Esophagus muscularis mucosa (tissue), 4 donors: ENCODE results near the gene CKLF. TPM values are rescaled to one million over a fixed set of nuclear protein-coding genes. Genes with fewer than 3 reads are reported as not detected.

Source experiments
- DNase-seq: peaks from one replicate; pipeline ENCODE4 v3.0.0-alpha.2; 2017; ENCODE audit errors: extremely low spot score
- H3K27ac ChIP-seq, 4 donors: fragments of 200-600 bp; sonication (generic); replicated peaks in 1 of 4; 1 replicate in 3 of 4; 2 replicates in 1 of 4; pipeline ENCODE4 v1.5.1; 2016 to 2019; ENCODE audit warnings: mild to moderate bottlenecking in 1 of 4
- H3K27me3 ChIP-seq, 4 donors: fragments of 200-600 bp; sonication (generic); one replicate each; pipeline versions ENCODE4 v1.5.1 to v1.6.0; 2016 to 2019
- H3K36me3 ChIP-seq, 4 donors: fragments of 200-600 bp; sonication (generic); one replicate each; pipeline ENCODE4 v1.5.1; 2016 to 2019
- H3K4me1 ChIP-seq, 4 donors: fragments of 200-600 bp; sonication (generic); one replicate each; pipeline ENCODE4 v1.5.1; 2016 to 2019
- H3K4me3 ChIP-seq, 4 donors: fragments of 200-600 bp; sonication (generic); 1 replicate in 2 of 4; 2 replicates in 2 of 4; pipeline ENCODE4 v1.5.1; 2016 to 2019; ENCODE audit warnings: mild to moderate bottlenecking in 4 of 4, moderate library complexity in 1 of 4
- H3K9me3 ChIP-seq, 4 donors: fragments of 200-600 bp; sonication (generic); 1 replicate in 3 of 4; 2 replicates in 1 of 4; pipeline ENCODE4 v1.5.1; 2016 to 2019
- EP300 ChIP-seq: sonication (generic); formaldehyde crosslinking; IDR thresholded peaks from one replicate; pipeline ENCODE4 v1.6.1; 2017; ENCODE audit warnings: antibody characterized with exemption
- POLR2A ChIP-seq: fragments of 450-650 bp; IDR thresholded peaks from one replicate; pipeline ENCODE4 v1.6.1; 2017; ENCODE audit warnings: antibody characterized with exemption, moderate library complexity, mild to moderate bottlenecking, low read depth
- POLR2AphosphoS5 ChIP-seq, 2 donors: sonication (generic); formaldehyde crosslinking; IDR thresholded peaks; one replicate each; pipeline ENCODE4 v1.6.1; 2017; ENCODE audit warnings: antibody characterized with exemption in 2 of 2
- WGBS: methylation state at CpG from one replicate; pipeline ENCODE4 v1.1.5; 2018; 5-methylcytosine and 5-hydroxymethylcytosine counted together
- intact Hi-C: fragments of 100-400 bp; cut with DNase I; formaldehyde crosslinking; loops from one replicate; pipeline ENCODE4 v1.15.1; 2023
- total RNA-seq, 4 donors: library from RNA; depleted of rRNA; stranded (reverse); fragments of >200 nt; gene quantifications; one replicate each; pipeline versions ENCODE4 v1.1.0 to v1.2.1, GENCODE V29; 2016
- TF ChIP-seq, protein P1 (sequence below), 3 experiments: fragments of 200-600 bp in 2 of 3; fragments of 450-650 bp in 1 of 3; sonication (generic) in 2 of 3; IDR thresholded peaks; one replicate each; pipeline ENCODE4 v1.5.1; 2017 to 2019; ENCODE audit warnings: antibody characterized with exemption in 3 of 3, mild to moderate bottlenecking in 2 of 3, moderate library complexity in 1 of 3

The CKLF gene
- total RNA-seq, 4 donors from 2014 or later = 18.1 to 28.2 (median 24.2) TPM

DNA sequence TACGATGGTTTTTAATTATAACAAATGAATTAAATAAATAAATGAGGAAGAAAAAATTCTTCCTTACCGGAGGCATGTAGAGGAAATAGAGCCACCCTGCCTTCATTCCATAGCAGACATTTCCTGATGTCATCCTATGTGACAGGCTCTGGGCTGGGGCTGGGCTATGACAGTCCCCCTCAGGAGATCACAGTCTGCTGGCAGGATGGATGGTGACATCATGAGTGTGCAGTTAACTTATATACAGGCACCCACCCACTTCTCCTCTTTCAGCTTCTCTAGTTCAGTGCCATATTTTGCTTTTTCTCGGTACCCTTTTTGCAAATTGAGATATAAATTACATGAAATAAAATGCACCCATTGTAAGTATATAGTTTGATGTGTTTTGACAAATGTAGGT is 45.7 kb downstream of the CKLF start:
- DNase-seq = no peak
- intact Hi-C loops = no loop called here
- Histone ChIP-seq H3K36me3 (no peaks in the 10 kb centered on the region), H3K4me1 (peaks cover 0 to 1% (median under 1%) of the 10 kb centered on the region in 4 donors), H3K27ac (no peak overlapping the region), H3K9me3 (peaks cover 0 to 4% (median 0%) of the 10 kb centered on the region in 4 donors), H3K4me3 (no peak overlapping the region), H3K27me3 (peaks cover 0 to 24% (median 0%) of the 10 kb centered on the region in 4 donors)
- TF ChIP-seq POLR2AphosphoS5 (IDR thresholded peaks at IDR 0.05) (no peak), POLR2A (no peak), EP300 (no peak)
- TF ChIP-seq, protein P1, sequence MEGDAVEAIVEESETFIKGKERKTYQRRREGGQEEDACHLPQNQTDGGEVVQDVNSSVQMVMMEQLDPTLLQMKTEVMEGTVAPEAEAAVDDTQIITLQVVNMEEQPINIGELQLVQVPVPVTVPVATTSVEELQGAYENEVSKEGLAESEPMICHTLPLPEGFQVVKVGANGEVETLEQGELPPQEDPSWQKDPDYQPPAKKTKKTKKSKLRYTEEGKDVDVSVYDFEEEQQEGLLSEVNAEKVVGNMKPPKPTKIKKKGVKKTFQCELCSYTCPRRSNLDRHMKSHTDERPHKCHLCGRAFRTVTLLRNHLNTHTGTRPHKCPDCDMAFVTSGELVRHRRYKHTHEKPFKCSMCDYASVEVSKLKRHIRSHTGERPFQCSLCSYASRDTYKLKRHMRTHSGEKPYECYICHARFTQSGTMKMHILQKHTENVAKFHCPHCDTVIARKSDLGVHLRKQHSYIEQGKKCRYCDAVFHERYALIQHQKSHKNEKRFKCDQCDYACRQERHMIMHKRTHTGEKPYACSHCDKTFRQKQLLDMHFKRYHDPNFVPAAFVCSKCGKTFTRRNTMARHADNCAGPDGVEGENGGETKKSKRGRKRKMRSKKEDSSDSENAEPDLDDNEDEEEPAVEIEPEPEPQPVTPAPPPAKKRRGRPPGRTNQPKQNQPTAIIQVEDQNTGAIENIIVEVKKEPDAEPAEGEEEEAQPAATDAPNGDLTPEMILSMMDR (IDR thresholded peaks at IDR 0.05) = no peak
- 82% methylated on average over 3 of the region's 3 CpGs for WGBS

DNA sequence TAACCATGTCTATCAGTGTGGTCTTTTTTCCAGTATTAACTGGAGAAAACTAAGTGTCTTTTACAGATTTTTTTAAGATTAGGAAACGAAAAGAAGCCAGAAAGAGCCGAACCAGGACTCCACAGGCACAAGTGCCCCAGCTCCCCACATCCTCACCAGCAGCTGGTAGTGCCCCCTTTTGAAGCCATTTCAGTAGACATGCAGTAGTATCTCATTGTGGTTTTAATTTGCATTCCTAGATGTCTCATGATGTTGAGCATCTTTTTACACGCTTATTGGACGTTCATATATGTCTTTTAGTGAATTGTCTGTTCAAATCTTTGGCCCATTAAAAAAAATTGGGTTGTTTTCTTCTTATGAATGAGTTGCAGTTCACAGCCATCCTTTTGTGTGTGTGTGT is 47.4 kb downstream of the CKLF start:
- intact Hi-C loops = loop anchor here (5.0 kb wide), 1 partner anchor 192 kb away; no protein-coding TSS in a partner anchor
- WGBS = 90% methylated on average over 4 of the region's 4 CpGs
- Histone ChIP-seq H3K36me3 (no peaks in the 10 kb centered on the region), H3K27ac (no peak overlapping the region), H3K27me3 (peaks cover 0 to 40% (median 0%) of the 10 kb centered on the region in 4 donors), H3K4me1 (peaks cover 8 to 18% (median 15%) of the 10 kb centered on the region in 4 donors), H3K9me3 (no peaks in the 10 kb centered on the region), H3K4me3 (no peak overlapping the region)
- DNase-seq = no peak
- TF ChIP-seq POLR2AphosphoS5 (IDR thresholded peaks at IDR 0.05) = no peak
- TF ChIP-seq POLR2A = no peak
- TF ChIP-seq, protein P1 (IDR thresholded peaks at IDR 0.05) = no peak
- TF ChIP-seq EP300 = no peak

- intact Hi-C loops = loop anchor here (5.0 kb wide), 1 partner anchor 193 kb away; no protein-coding TSS in a partner anchor
Observed at GRCh38 chr16:66600477-66600876, 48.1 kb downstream of the CKLF start.

DNA sequence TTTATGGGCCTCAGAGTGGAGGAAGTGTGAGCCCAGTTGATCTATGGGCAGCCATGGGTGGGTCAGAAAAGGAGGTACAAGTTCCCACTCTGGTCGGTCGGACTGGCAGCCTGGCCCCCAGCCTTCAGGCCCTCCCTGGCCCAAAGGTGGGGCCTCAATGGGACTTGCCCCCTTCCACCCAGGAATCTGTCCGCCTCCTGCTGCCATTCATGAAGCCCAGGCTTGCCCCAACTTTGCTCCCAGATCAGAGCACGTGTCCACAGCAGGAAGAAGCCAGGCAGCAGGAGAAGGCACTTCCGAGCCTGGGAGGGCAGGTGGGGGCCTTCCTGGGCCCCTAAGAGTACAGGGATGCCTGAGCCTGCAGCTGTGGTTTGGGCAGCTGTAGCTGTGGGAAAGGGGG is 49.1 kb downstream of the CKLF start:
- TF ChIP-seq, protein P1 (IDR thresholded peaks at IDR 0.05) = no peak
- TF ChIP-seq EP300 (no peak), POLR2A (no peak), POLR2AphosphoS5 (IDR thresholded peaks at IDR 0.05) (no peak)
- 100% methylated on average over 1 of the region's 5 CpGs for WGBS
- no peak for DNase-seq
- H3K9me3 ChIP-seq = no peaks in the 10 kb centered on the region
- no peak overlapping the region for H3K4me3 ChIP-seq
- peaks cover 0 to 54% (median 0%) of the 10 kb centered on the region in 4 donors for H3K27me3 ChIP-seq
- intact Hi-C loops = loop anchor here (5.0 kb wide), 1 partner anchor 194 kb away; no protein-coding TSS in a partner anchor
- H3K27ac ChIP-seq = no peak overlapping the region
- no peaks in the 10 kb centered on the region for H3K36me3 ChIP-seq
- peaks cover 16 to 35% (median 32%) of the 10 kb centered on the region in 4 donors for H3K4me1 ChIP-seq

More at GRCh38 chr16:66600477-66600876, 48.1 kb downstream of the CKLF start:
- Histone ChIP-seq H3K27me3 (peaks cover 0 to 47% (median 0%) of the 10 kb centered on the region in 4 donors), H3K4me3 (no peak overlapping the region), H3K36me3 (no peaks in the 10 kb centered on the region), H3K9me3 (no peaks in the 10 kb centered on the region), H3K4me1 (peaks cover 8 to 25% (median 22%) of the 10 kb centered on the region in 4 donors), H3K27ac (no peak overlapping the region)
- DNase-seq = no peak
- WGBS = 85% methylated on average over 1 of the region's 1 CpG
- TF ChIP-seq POLR2A = no peak
- TF ChIP-seq, protein P1 (IDR thresholded peaks at IDR 0.05) = no peak
- no peak for TF ChIP-seq EP300
- no peak for TF ChIP-seq POLR2AphosphoS5 (IDR thresholded peaks at IDR 0.05)
